Ureter (tissue), 1 donor: ENCODE data around the gene ATXN2. TPM values are rescaled to one million over a fixed set of nuclear protein-coding genes. Genes with fewer than 3 reads are reported as not detected.
"Not testable (repeated sequence)": the region's sequence is repeated elsewhere in the genome, so short reads cannot be mapped to it uniquely, and the experiment has no call there.

Experiments used
- DNase-seq: peaks from one replicate; pipeline ENCODE4 v3.0.0-alpha.2; 2020; ENCODE audit warnings: low spot score
- total RNA-seq: library from RNA; stranded (reverse); gene quantifications from one replicate; pipeline ENCODE4 v1.2.4, GENCODE V29; 2023
- donor health status: DM: yes; HTN: yes; CAD: no.

The ATXN2 gene
- total RNA-seq, 1 donor from 2014 or later: 120 TPM

GRCh38 chr12:111405149-111405858 is 193.8 kb downstream of the ATXN2 start:
- peak; percentile 94 for DNase-seq

DNA sequence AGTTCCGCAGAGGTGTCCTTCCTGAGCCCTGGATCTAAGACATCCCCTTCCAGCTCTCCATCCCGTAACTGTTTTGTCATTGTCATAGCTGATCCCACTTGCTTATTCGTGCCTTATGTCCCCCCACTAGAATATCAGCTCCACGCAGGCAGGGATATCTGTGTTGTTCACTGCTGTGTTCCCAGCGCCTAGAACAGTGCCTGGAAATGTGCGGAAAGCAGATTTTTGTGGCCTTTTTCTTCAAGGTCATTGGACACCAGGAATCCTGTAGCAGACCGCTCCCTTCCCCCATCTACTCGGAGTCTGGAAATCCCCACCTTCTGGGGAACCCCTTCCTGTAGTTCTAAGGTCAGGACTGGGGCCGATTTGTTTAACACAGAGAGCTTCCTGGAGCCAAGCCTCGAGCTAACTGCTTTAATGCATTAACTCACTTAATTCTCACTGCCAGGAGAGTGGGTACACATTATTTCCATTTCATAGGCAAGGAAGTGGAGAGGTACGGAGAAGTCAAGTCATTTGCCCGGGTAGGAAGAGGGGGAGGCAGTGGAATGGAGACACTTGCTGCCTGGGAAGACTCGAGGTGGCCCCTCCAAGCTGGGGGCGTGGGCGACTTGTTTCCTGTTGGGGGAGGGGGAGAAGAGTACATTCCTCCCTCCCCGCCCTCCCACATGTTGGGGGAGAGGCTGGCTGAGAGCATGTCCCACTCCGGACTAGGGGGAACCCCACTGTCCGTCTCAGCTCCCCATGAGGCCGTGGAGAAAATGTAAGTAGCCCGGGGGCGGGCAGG is 194.6 kb downstream of the ATXN2 start:
- peak; percentile 61 for DNase-seq

DNA sequence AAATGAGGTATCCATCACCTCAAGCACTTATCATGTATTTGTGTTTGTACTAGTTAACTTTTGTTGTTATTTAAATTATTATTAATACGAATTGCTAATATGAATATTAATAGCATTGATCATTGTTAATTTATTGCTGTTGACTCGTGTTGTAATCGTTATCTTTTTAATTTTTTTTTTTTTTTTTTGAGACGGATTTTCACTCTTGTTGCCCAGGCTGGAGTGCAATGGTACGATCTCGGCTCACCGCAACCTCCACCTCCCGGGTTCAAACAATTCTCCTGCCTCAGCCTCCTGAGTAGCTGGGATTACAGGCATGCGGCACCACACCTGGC is 196.7 kb downstream of the ATXN2 start:
- not testable (repeated sequence) for DNase-seq

Other genes starting within 250 kb of the ATXN2 start
- 7.5 TPM for gene PHETA1, start 230.2 kb downstream of the ATXN2 start, total RNA-seq
- 20.4 TPM for gene SH2B3, start 193.4 kb downstream of the ATXN2 start, total RNA-seq
- 20.7 TPM for gene BRAP, start 86.6 kb upstream of the ATXN2 start, total RNA-seq
- gene ACAD10, start 86.7 kb upstream of the ATXN2 start, total RNA-seq: 43.6 TPM
- 66.9 TPM for gene ALDH2, start 167.6 kb upstream of the ATXN2 start, total RNA-seq
- 68.3 TPM for gene MAPKAPK5, start 242.9 kb upstream of the ATXN2 start, total RNA-seq